ENCODE measurements around the gene LMO1.

LMO1 gene

GRCh38 chr11:8224161-8224591, 39.5 kb downstream of the LMO1 start:
- no peak for TF ChIP-seq ZFX (IDR thresholded peaks at IDR 0.05; ENCODE audit: borderline replicate concordance)
- TF ChIP-seq, protein P1, sequence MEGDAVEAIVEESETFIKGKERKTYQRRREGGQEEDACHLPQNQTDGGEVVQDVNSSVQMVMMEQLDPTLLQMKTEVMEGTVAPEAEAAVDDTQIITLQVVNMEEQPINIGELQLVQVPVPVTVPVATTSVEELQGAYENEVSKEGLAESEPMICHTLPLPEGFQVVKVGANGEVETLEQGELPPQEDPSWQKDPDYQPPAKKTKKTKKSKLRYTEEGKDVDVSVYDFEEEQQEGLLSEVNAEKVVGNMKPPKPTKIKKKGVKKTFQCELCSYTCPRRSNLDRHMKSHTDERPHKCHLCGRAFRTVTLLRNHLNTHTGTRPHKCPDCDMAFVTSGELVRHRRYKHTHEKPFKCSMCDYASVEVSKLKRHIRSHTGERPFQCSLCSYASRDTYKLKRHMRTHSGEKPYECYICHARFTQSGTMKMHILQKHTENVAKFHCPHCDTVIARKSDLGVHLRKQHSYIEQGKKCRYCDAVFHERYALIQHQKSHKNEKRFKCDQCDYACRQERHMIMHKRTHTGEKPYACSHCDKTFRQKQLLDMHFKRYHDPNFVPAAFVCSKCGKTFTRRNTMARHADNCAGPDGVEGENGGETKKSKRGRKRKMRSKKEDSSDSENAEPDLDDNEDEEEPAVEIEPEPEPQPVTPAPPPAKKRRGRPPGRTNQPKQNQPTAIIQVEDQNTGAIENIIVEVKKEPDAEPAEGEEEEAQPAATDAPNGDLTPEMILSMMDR (IDR thresholded peaks at IDR 0.05), result no peak

DNA sequence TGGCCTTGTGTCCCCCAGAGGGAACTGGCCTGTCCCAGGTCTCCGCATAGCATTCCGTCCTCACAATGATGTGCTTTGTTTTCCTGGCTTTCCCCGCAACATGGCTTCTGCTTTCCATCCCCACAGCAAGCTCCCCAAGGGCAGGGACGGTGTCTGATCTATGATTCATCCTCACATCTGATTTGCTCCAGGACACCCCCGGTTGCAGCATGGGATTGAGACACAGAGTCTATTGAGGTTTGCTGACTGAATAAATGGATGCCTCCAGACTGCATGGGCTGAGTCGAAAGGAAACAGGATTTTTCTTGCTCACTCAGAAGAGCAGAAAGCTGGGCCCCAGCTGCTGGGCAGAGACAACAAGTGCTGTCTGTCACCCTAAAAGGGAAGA, 40.2 kb downstream of the LMO1 start:
- TF ChIP-seq, protein P1 (IDR thresholded peaks at IDR 0.05), result no peak
- TF ChIP-seq ZFX (IDR thresholded peaks at IDR 0.05; ENCODE audit: borderline replicate concordance), result no peak
- no peak overlapping the region for H3K27ac ChIP-seq

More at GRCh38 chr11:8224161-8224591, 39.5 kb downstream of the LMO1 start:
- H3K27ac ChIP-seq, result no peak overlapping the region

GRCh38 chr11:8222820-8223512, 40.7 kb downstream of the LMO1 start:
- no peak for TF ChIP-seq ZFX (IDR thresholded peaks at IDR 0.05; ENCODE audit: borderline replicate concordance)
- TF ChIP-seq, protein P1 (IDR thresholded peaks at IDR 0.05), result no peak

GRCh38 chr11:8221917-8222495, 41.7 kb downstream of the LMO1 start:
- TF ChIP-seq, protein P1 (IDR thresholded peaks at IDR 0.05), result no peak
- TF ChIP-seq ZFX (IDR thresholded peaks at IDR 0.05; ENCODE audit: borderline replicate concordance), result no peak
- H3K27ac ChIP-seq, result no peak overlapping the region

More at GRCh38 chr11:8222820-8223512, 40.7 kb downstream of the LMO1 start:
- H3K27ac ChIP-seq, result no peak overlapping the region

GRCh38 chr11:8221046-8221723, 42.5 kb downstream of the LMO1 start:
- TF ChIP-seq, protein P1 (IDR thresholded peaks at IDR 0.05), result no peak
- TF ChIP-seq ZFX (IDR thresholded peaks at IDR 0.05; ENCODE audit: borderline replicate concordance), result no peak
- H3K27ac ChIP-seq, result no peak overlapping the region

DNA sequence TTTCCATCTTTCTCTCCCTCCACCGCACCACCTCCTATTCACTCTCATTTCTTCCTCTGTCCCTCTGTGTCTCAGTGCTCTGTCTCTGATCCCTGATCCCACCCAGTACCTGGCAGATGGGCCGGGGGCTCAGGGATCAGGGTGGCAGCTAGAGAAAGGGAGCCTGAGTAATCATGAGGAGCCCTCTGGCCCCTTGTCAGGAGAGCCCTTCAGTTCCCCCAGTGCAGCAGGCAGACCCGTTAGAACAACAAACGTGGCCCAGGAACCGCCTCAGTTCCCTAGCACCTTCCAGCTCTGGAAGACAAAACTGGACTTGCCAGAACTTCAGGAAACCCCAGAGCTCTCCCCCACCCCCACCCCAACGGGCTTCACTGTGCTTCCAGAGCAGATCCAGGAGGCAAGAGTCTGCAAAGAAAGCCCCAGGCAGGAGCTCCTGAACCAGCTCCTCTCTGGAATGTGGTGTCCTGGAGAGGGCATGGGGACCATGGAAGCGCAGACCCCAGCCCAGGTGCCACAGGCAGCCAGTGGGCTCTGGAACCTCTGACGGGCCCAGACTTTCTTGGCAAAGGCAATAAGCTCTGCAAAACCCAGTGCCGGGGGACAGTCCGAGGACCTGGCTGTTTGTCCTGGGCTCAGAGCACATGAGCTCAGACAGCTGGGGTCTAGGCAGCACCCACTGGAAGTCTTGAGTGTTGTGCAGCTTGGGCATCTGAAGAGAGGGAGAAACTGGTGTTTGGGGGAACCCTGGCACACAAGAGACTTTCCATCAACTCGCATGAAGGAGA, 43.2 kb downstream of the LMO1 start:
- no peak overlapping the region for H3K27ac ChIP-seq
- TF ChIP-seq ZFX (IDR thresholded peaks at IDR 0.05; ENCODE audit: borderline replicate concordance), result no peak
- TF ChIP-seq, protein P1 (IDR thresholded peaks at IDR 0.05), result no peak

All from 22Rv1 (cell line).